H1 (cell line): ENCODE data around the gene MUC2. TPM values are rescaled to one million over a fixed set of nuclear protein-coding genes. Genes with fewer than 3 reads are reported as not detected.

Experiments
- CTCF ChIA-PET: fragments of 300-600 bp; sonication (Branson Sonifier 250); formaldehyde crosslinking; loops from one replicate; lab custom pipeline; 2021; ENCODE audit not compliant: partially characterized antibody; lab: Charles Lee
- POLR2A ChIA-PET: fragments of 300-600 bp; sonication (Branson Sonifier 250); formaldehyde crosslinking; loops from one replicate; lab custom pipeline; 2021; ENCODE audit warnings: inconsistent platforms; ENCODE audit not compliant: partially characterized antibody; lab: Charles Lee
- DNase-seq, 2 experiments: peaks; one replicate each; pipeline versions ENCODE4 v3.0.0 to v3.0.0-alpha.2; 2010 to 2022; ENCODE audit warnings: low spot score in 2 of 2, low read depth in 1 of 2, mixed read lengths in 1 of 2
- FAIRE-seq: peaks from 2 replicates; lab custom pipeline; 2011; peaks lifted over from hg19 to GRCh38; lab: Jason Lieb, UNC
- H2AFZ ChIP-seq: 2 replicates; pipeline ENCODE4 v1.8.1; 2012; ENCODE audit warnings: low read length, inconsistent platforms
- H2AK5ac ChIP-seq: 2 replicates; pipeline ENCODE4 v1.6.1; 2013; ENCODE audit warnings: low read depth, low read length
- H2BK120ac ChIP-seq: replicated peaks from 2 replicates; pipeline ENCODE3; 2013; ENCODE audit warnings: low read depth, low read length, inconsistent platforms
- H2BK12ac ChIP-seq: 2 replicates; pipeline ENCODE4 v1.6.1; 2013; ENCODE audit warnings: low read depth, low read length
- H2BK15ac ChIP-seq: 2 replicates; pipeline ENCODE4 v1.6.1; 2013; ENCODE audit warnings: low read length
- H2BK20ac ChIP-seq: 2 replicates; pipeline ENCODE4 v1.6.1; 2013; ENCODE audit warnings: low read length
- H2BK5ac ChIP-seq: 2 replicates; pipeline ENCODE4 v1.6.1; 2013; ENCODE audit warnings: low read depth, low read length
- H3K14ac ChIP-seq: 2 replicates; pipeline ENCODE4 v1.6.1; 2013; ENCODE audit warnings: inconsistent platforms; ENCODE audit not compliant: insufficient read length
- H3K18ac ChIP-seq: 2 replicates; pipeline ENCODE4 v1.6.1; 2013; ENCODE audit warnings: low read length; ENCODE audit errors: extremely low read depth
- H3K23ac ChIP-seq: 2 replicates; pipeline ENCODE4 v1.6.1; 2013; ENCODE audit warnings: inconsistent platforms; ENCODE audit not compliant: insufficient read length
- H3K23me2 ChIP-seq: 2 replicates; pipeline ENCODE4 v1.6.1; 2013; ENCODE audit warnings: low read depth, low read length
- H3K27ac ChIP-seq: 2 replicates; pipeline ENCODE4 v1.6.1; 2011; ENCODE audit warnings: low read depth, low read length, inconsistent platforms
- H3K27me3 ChIP-seq, 4 experiments: replicated peaks in 1 of 4; 1 replicate in 1 of 4; 2 replicates in 3 of 4; pipeline versions ENCODE4 v1.6.1 to v1.8.1; 2011 to 2013; ENCODE audit warnings: low read length in 3 of 4, mild to moderate bottlenecking in 3 of 4, inconsistent platforms in 2 of 4, mixed read lengths in 2 of 4, moderate library complexity in 1 of 4; ENCODE audit not compliant: control insufficient read depth in 3 of 4, insufficient read depth in 3 of 4; ENCODE audit errors: extremely low read depth in 1 of 4
- H3K36me3 ChIP-seq, 4 experiments: 2 replicates each; pipeline versions ENCODE4 v1.6.1 to v1.8.1; 2011 to 2013; ENCODE audit warnings: mild to moderate bottlenecking in 4 of 4, low read length in 3 of 4, moderate library complexity in 2 of 4, control low read depth in 1 of 4, inconsistent platforms in 1 of 4; ENCODE audit not compliant: insufficient read depth in 4 of 4, control insufficient read depth in 2 of 4
- H3K4ac ChIP-seq: replicated peaks from 2 replicates; pipeline ENCODE3; 2013; ENCODE audit warnings: low read length, low read depth, mixed read lengths, inconsistent platforms; ENCODE audit not compliant: insufficient read length
- H3K4me1 ChIP-seq, 4 experiments: replicated peaks in 1 of 4; 1 replicate in 1 of 4; 2 replicates in 3 of 4; pipeline versions ENCODE4 v1.6.1 to v1.8.1; 2011 to 2013; ENCODE audit warnings: low read length in 3 of 4, inconsistent platforms in 2 of 4, mixed read lengths in 1 of 4; ENCODE audit not compliant: insufficient read depth in 4 of 4, control insufficient read depth in 3 of 4
- H3K4me2 ChIP-seq, 2 experiments: 2 replicates each; pipeline versions ENCODE4 v1.6.1 to v1.8.1; 2011 to 2013; ENCODE audit warnings: low read depth in 2 of 2, low read length in 2 of 2, control low read depth in 1 of 2, inconsistent platforms in 1 of 2, mild to moderate bottlenecking in 1 of 2; ENCODE audit not compliant: insufficient read depth in 1 of 2
- H3K4me3 ChIP-seq, 4 experiments: fragments of 200-600, 300-600 bp in 1 of 4; sonication (generic), shearing (Covaris generic), sonication (Bioruptor Twin) in 1 of 4; 2 replicates each; pipeline versions ENCODE4 v1.5.1 to v1.8.1; 2011 to 2016; ENCODE audit warnings: low read length in 4 of 4, low read depth in 3 of 4, control low read depth in 2 of 4, inconsistent platforms in 2 of 4, mild to moderate bottlenecking in 2 of 4, mixed read lengths in 1 of 4, moderate library complexity in 1 of 4; ENCODE audit not compliant: insufficient read depth in 2 of 4; ENCODE audit errors: extremely low read depth in 1 of 4
- H3K56ac ChIP-seq: replicated peaks from 2 replicates; pipeline ENCODE3; 2013; ENCODE audit warnings: low read depth, mild to moderate bottlenecking, mixed read lengths, low read length, inconsistent platforms; ENCODE audit not compliant: insufficient read length
- H3K79me1 ChIP-seq: 2 replicates; pipeline ENCODE4 v1.6.1; 2013; ENCODE audit warnings: low read depth, low read length, control low read depth
- H3K79me2 ChIP-seq, 2 experiments: 2 replicates each; pipeline versions ENCODE4 v1.6.1 to v1.8.1; 2012 to 2013; ENCODE audit warnings: low read length in 2 of 2, mild to moderate bottlenecking in 2 of 2, inconsistent platforms in 1 of 2; ENCODE audit not compliant: insufficient read depth in 2 of 2, control insufficient read depth in 1 of 2
- H3K9ac ChIP-seq, 4 experiments: replicated peaks in 1 of 4; 1 replicate in 1 of 4; 2 replicates in 3 of 4; pipeline versions ENCODE4 v1.6.1 to v1.8.1; 2011 to 2013; ENCODE audit warnings: low read depth in 3 of 4, low read length in 3 of 4, control low read depth in 2 of 4, mild to moderate bottlenecking in 2 of 4, moderate library complexity in 2 of 4, inconsistent platforms in 1 of 4; ENCODE audit errors: extremely low read depth in 1 of 4
- H3K9me3 ChIP-seq, 2 experiments: 2 replicates each; pipeline versions ENCODE4 v1.6.1 to v1.8.1; 2012 to 2013; ENCODE audit warnings: mild to moderate bottlenecking in 2 of 2, moderate library complexity in 2 of 2, control low read depth in 1 of 2, inconsistent platforms in 1 of 2, low read depth in 1 of 2, low read length in 1 of 2, mixed read lengths in 1 of 2; ENCODE audit not compliant: insufficient read depth in 2 of 2
- H4K20me1 ChIP-seq, 2 experiments: replicated peaks in 1 of 2; 2 replicates each; pipeline versions ENCODE3 to v1.8.1; 2011 to 2013; ENCODE audit warnings: inconsistent platforms in 2 of 2, low read length in 2 of 2, mild to moderate bottlenecking in 1 of 2; ENCODE audit not compliant: insufficient read depth in 2 of 2, control insufficient read depth in 1 of 2
- H4K5ac ChIP-seq: 2 replicates; pipeline ENCODE4 v1.6.1; 2013; ENCODE audit warnings: low read length, low read depth, mixed read lengths, inconsistent platforms; ENCODE audit not compliant: insufficient read length
- H4K8ac ChIP-seq: 2 replicates; pipeline ENCODE4 v1.8.0; 2013; ENCODE audit warnings: mild to moderate bottlenecking, moderate library complexity, low read length, inconsistent platforms; ENCODE audit not compliant: insufficient read depth; ENCODE audit errors: extremely low read depth
- H4K91ac ChIP-seq: replicated peaks from 2 replicates; pipeline ENCODE3; 2013; ENCODE audit warnings: low read length, mixed read lengths, inconsistent platforms; ENCODE audit not compliant: insufficient read length
- CREB1 ChIP-seq: IDR thresholded peaks from 2 replicates; pipeline ENCODE4 v1.6.1; 2012; ENCODE audit warnings: inconsistent platforms
- PHF8 ChIP-seq: fragments of 200-600 bp; sonication (generic); conservative IDR thresholded peaks from 2 replicates; pipeline ENCODE4 v1.7.1; 2012; ENCODE audit warnings: low read depth, mild to moderate bottlenecking, inconsistent platforms, low read length, moderate library complexity
- SP2 ChIP-seq: IDR thresholded peaks from 2 replicates; pipeline ENCODE4 v1.6.1; 2012; ENCODE audit warnings: mild to moderate bottlenecking, low read length, inconsistent platforms
- TAF7 ChIP-seq: optimal IDR thresholded peaks from 2 replicates; pipeline ENCODE3; 2011; ENCODE audit warnings: low read depth, mild to moderate bottlenecking, inconsistent platforms, low read length, moderate library complexity, borderline replicate concordance
- WGBS, 2 experiments: shearing (Covaris generic) in 1 of 2; methylation state at CpG; one replicate each; pipeline versions ENCODE4 v1.1.6 to v1.1.7; 2013 to 2015; ENCODE audit warnings: low lambda C conversion rate in 2 of 2, mixed read lengths in 2 of 2, inconsistent platforms in 1 of 2, low coverage in 1 of 2, missing lambda C conversion rate in 1 of 2; ENCODE audit not compliant: insufficient replicate concordance in 2 of 2, insufficient coverage in 1 of 2, insufficient read length in 1 of 2; ENCODE audit errors: extremely low coverage in 1 of 2, missing lambda C conversion rate in 1 of 2; 5-methylcytosine and 5-hydroxymethylcytosine counted together
- polyA plus RNA-seq, 7 experiments: library from polyadenylated mRNA; depleted of rRNA in 3 of 7; stranded (reverse) in 5 of 7; unstranded in 2 of 7; fragments of >200 nt in 5 of 7; fragments of 200-250 nt in 2 of 7; gene quantifications; 1 replicate in 5 of 7; 2 replicates in 1 of 7; 4 replicates in 1 of 7; pipeline versions ENCODE4 v1.2.1 to v1.2.3, GENCODE V29; 2011 to 2013; ENCODE audit warnings: missing spikeins in 2 of 7, mixed read lengths in 2 of 7
- total RNA-seq: library from RNA; stranded (reverse); fragmentation: NEBNext Ultra II Directional; extraction: Animal tissue kit (Norgen Biotek cat#: 25700); gene quantifications from 2 replicates; pipeline ENCODE4 v1.2.1, GENCODE V29; 2021
- TF ChIP-seq, protein P1 (sequence below): IDR thresholded peaks from 2 replicates; pipeline ENCODE4 v1.6.1; 2011; ENCODE audit warnings: low read length, improper control_type of control experiment

The MUC2 gene
- total and polyA plus RNA-seq, 2 of the 8 experiments (the other 6 are each of a cell fraction or from before 2014, with no cell fraction given) = not detected

GRCh38 chr11:1053121-1053901 lies 21.4 kb upstream of the MUC2 start:
- 89% methylated on average over 25 of the region's 25 CpGs; no CpG with 5 or more reads in 1 of the 2 experiments for WGBS, 2 experiments
- no peaks in the 10 kb centered on the region for H3K36me3 ChIP-seq
- no peak overlapping the region for H4K5ac ChIP-seq
- DNase-seq (no peak), FAIRE-seq (no peak)
- H3K4ac ChIP-seq = no peak overlapping the region
- no peaks in the 10 kb centered on the region for H3K9me3 ChIP-seq
- no peak overlapping the region for H3K27ac ChIP-seq
- no peak overlapping the region for H2BK12ac ChIP-seq
- H3K79me2 ChIP-seq = no peaks in the 10 kb centered on the region
- H3K56ac ChIP-seq = no peak overlapping the region
- CTCF ChIA-PET = interaction anchor here (0.8 to 1.6 kb wide), 5 partner anchors 11 to 158 kb away, joined by 3 to 5 read pairs (median 3); no protein-coding TSS in a partner anchor
- H2BK5ac ChIP-seq = no peak overlapping the region
- H2BK120ac ChIP-seq = no peak overlapping the region
- no peak overlapping the region; the same call in 1 of the 2 replicates for H3K18ac ChIP-seq
- no peaks in the 10 kb centered on the region for H3K4me1 ChIP-seq
- no peaks in the 10 kb centered on the region for H3K79me1 ChIP-seq
- H3K4me3 ChIP-seq = no peak overlapping the region
- no peak overlapping the region for H2BK15ac ChIP-seq
- no peak overlapping the region for H3K4me2 ChIP-seq
- no peak overlapping the region for H2BK20ac ChIP-seq
- H3K23ac ChIP-seq = no peak overlapping the region
- H2AK5ac ChIP-seq = no peak overlapping the region
- no peak overlapping the region for H3K14ac ChIP-seq
- peak overlapping the region; percentile 41; the same call in 1 of the 2 replicates for H4K8ac ChIP-seq
- no peak overlapping the region for H3K9ac ChIP-seq
- H4K20me1 ChIP-seq = no peaks in the 10 kb centered on the region
- POLR2A ChIA-PET = interaction anchor here (0.5 to 1.2 kb wide), 3 partner anchors 182 to 298 kb away, joined by 3 to 4 read pairs (median 4); no protein-coding TSS in a partner anchor
- no peak overlapping the region for H4K91ac ChIP-seq
- no peak overlapping the region for H2AFZ ChIP-seq
- no peaks in the 10 kb centered on the region for H3K27me3 ChIP-seq
- no peaks in the 10 kb centered on the region for H3K23me2 ChIP-seq
- TF ChIP-seq SP2 (no peak), PHF8 (no peak), CREB1 (no peak), TAF7 (no peak)
- TF ChIP-seq, protein P1, sequence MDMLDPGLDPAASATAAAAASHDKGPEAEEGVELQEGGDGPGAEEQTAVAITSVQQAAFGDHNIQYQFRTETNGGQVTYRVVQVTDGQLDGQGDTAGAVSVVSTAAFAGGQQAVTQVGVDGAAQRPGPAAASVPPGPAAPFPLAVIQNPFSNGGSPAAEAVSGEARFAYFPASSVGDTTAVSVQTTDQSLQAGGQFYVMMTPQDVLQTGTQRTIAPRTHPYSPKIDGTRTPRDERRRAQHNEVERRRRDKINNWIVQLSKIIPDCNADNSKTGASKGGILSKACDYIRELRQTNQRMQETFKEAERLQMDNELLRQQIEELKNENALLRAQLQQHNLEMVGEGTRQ = no peak
